Globus pallidus (tissue), 1 donor: ENCODE data around the gene LRMDA.

Experiments used
- DNase-seq: peaks from one replicate; pipeline ENCODE4 v3.0.0-alpha.2; 2015; ENCODE audit warnings: low spot score

LRMDA gene

GRCh38 chr10:75476985-75477384 lies 45.6 kb downstream of the LRMDA start:
- DNase-seq, result no peak

- no peak for DNase-seq
Observed at GRCh38 chr10:75477680-75478079, 46.3 kb downstream of the LRMDA start.

GRCh38 chr10:75480374-75480773 lies 49.0 kb downstream of the LRMDA start:
- no peak for DNase-seq

GRCh38 chr10:75483188-75483587 lies 51.8 kb downstream of the LRMDA start:
- DNase-seq, result no peak

GRCh38 chr10:75484717-75485116 lies 53.3 kb downstream of the LRMDA start:
- no peak for DNase-seq

- DNase-seq, result no peak
Observed at GRCh38 chr10:75486591-75486990, 55.2 kb downstream of the LRMDA start.

- no peak for DNase-seq
Observed at GRCh38 chr10:75487087-75487754, 55.8 kb downstream of the LRMDA start.

- no peak for DNase-seq
Observed at GRCh38 chr10:75487755-75488125, 56.3 kb downstream of the LRMDA start.

GRCh38 chr10:75492173-75492925 lies 60.9 kb downstream of the LRMDA start:
- DNase-seq, result no peak

GRCh38 chr10:75493464-75493863 lies 62.0 kb downstream of the LRMDA start:
- no peak for DNase-seq

- no peak for DNase-seq
Observed at GRCh38 chr10:75495434-75496190, 64.2 kb downstream of the LRMDA start.

- DNase-seq, result no peak
Observed at GRCh38 chr10:75496191-75496567, 64.8 kb downstream of the LRMDA start.

GRCh38 chr10:75497997-75498883 lies 66.8 kb downstream of the LRMDA start:
- DNase-seq, result no peak

GRCh38 chr10:75498884-75499350 lies 67.5 kb downstream of the LRMDA start:
- no peak for DNase-seq

- DNase-seq, result no peak
Observed at GRCh38 chr10:75499556-75500160, 68.2 kb downstream of the LRMDA start.

- no peak for DNase-seq
Observed at GRCh38 chr10:75502389-75502788, 71.0 kb downstream of the LRMDA start.

GRCh38 chr10:75502838-75503237 lies 71.4 kb downstream of the LRMDA start:
- no peak for DNase-seq

- DNase-seq, result no peak
Observed at GRCh38 chr10:75505293-75505692, 73.9 kb downstream of the LRMDA start.

GRCh38 chr10:75505840-75506506 lies 74.5 kb downstream of the LRMDA start:
- DNase-seq, result no peak

GRCh38 chr10:75506930-75507329 lies 75.5 kb downstream of the LRMDA start:
- no peak for DNase-seq

- no peak for DNase-seq
Observed at GRCh38 chr10:75507469-75507868, 76.0 kb downstream of the LRMDA start.
